Cardiac fibroblast (primary cell): ENCODE results near the gene PISD.

Experiments used
- DNase-seq, 2 donors: peaks; one replicate each; pipeline versions ENCODE4 v3.0.0 to v3.0.0-alpha.2; 2010; ENCODE audit warnings: low read depth in 2 of 2
- H3K4me3 ChIP-seq, 2 donors: replicated peaks in 1 of 2; 1 replicate in 1 of 2; 2 replicates in 1 of 2; pipeline ENCODE4 v1.5.1; 2011; ENCODE audit warnings: low read depth in 2 of 2, low read length in 2 of 2, mild to moderate bottlenecking in 2 of 2, moderate library complexity in 1 of 2
- CTCF ChIP-seq: IDR thresholded peaks from one replicate; pipeline ENCODE4 v1.5.1; 2011; ENCODE audit warnings: low read depth, mild to moderate bottlenecking, low read length, inconsistent platforms

The PISD gene

GRCh38 chr22:31662668-31663037, 638 bp upstream of the PISD start:
- no peak for DNase-seq
- peak overlapping the region; percentile 72 to 77 for H3K4me3 ChIP-seq
- no peak for TF ChIP-seq CTCF

DNA sequence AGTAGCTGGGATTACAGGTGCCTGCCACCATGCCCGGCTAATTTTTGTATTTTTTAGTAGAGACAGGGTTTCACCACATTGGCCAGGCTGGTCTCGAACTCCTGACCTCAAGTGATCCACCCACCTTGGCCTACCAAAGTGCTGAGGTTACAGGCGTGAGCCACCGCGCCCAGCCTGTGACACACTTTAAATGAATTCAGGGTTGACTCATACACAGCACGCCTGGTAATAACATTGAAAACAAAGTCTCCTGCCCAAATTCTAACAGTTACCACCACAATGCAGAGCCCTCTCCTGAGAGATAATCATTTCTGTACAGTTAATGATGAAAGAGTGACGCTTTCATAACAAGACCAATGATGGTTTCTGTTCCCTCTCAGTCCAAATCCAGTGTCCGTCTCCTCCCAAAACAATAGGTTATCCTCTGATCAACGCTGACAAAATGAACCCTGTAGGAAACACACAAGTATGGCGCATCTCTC, 1.1 kb downstream of the PISD start:
- H3K4me3 ChIP-seq = peak overlapping the region; percentile 72 to 77
- DNase-seq = peak; percentile 60 to 88

DNA sequence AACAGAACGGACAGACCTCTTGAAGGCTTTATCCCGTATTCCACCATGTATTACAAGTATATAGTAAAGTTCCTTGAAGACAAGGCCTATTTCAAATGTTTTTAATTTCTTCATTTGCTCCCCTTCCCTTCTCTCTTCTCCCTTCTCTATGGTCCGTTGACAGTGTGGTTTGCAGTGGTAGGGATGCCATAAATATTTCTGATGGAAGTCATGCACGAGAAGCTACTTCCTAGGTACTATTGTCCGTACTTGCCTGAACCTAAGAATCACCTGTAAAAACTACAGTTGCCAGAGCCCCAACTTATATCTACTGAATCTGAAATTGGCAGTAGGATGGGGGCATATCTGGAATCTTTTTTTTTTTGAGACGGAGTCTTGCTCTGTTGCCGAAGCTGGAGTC, 2.8 kb downstream of the PISD start:
- no peak for TF ChIP-seq CTCF
- no peak for DNase-seq
- no peak overlapping the region for H3K4me3 ChIP-seq

DNA sequence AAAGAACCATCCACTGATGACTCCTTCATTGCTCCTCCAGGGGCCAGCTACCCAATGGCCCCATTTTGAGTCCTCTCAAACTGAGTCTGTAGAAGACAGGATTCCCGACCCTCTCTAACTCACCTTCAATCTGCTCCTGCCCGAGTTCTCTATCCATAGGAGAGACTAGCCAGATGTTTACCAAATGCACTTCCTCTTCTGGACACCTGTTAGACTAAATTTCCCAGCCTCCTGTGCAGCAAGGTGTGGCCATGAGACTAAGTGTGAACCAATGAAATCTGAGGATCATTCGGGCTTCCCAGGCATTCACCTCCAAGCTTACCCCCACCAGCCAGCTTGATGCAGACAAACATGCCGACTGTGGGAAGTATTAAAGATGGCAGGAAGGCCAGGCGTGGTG, 7.6 kb downstream of the PISD start:
- no peak for TF ChIP-seq CTCF
- H3K4me3 ChIP-seq = no peak overlapping the region
- no peak for DNase-seq

DNA sequence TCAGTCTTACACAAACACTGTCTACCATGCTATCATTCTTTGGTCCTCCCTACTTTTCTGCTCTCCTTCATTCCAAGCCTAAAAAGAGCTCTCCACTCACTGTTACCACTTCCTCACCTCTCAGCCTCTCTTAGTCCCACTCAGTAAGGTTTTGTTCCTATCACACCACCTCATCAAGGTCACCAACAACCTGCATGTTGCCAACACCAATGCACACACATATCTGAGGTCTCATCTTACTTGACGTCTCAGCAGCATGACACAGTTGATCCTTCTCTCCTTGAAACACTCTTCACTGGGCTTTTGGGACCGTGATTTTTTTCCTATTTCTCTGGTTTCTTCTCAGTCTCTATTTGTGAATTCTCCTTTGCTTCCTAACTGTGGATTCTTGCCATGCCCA, 8.1 kb downstream of the PISD start:
- no peak for DNase-seq
- H3K4me3 ChIP-seq = no peak overlapping the region
- no peak for TF ChIP-seq CTCF

GRCh38 chr22:31652911-31653684, 8.9 kb downstream of the PISD start:
- TF ChIP-seq CTCF = no peak
- DNase-seq = no peak
- no peak overlapping the region for H3K4me3 ChIP-seq

- TF ChIP-seq CTCF = no peak
These were observed 9.9 kb downstream of the PISD start for GRCh38 chr22:31652088-31652487.

More at GRCh38 chr22:31652088-31652487, 9.9 kb downstream of the PISD start:
- no peak overlapping the region for H3K4me3 ChIP-seq
- DNase-seq = no peak
